Heart left ventricle (tissue), 16 donors: ENCODE measurements around the gene KCNK6. TPM values are rescaled to one million over a fixed set of nuclear protein-coding genes. Genes with fewer than 3 reads are reported as not detected.
"Not testable (repeated sequence)": the region's sequence is repeated elsewhere in the genome, so short reads cannot be mapped to it uniquely, and the experiment has no call there.

Experiments used
- ATAC-seq, 4 donors: fragments of 200-7000 bp; cut with Tn5 transposase; one replicate each; pipeline ENCODE4 v1.9.1; 2020 to 2022; ENCODE audit warnings: moderate library complexity in 4 of 4, mild to moderate bottlenecking in 3 of 4, moderate number of reproducible peaks in 1 of 4
- DNase-seq, 5 donors: peaks; one replicate each; pipeline ENCODE4 v3.0.0-alpha.2; 2020
- H3K27ac ChIP-seq, 12 donors: fragments of 200-600 bp; sonication (generic) in 4 of 12; one replicate each; pipeline versions ENCODE4 v1.5.0 to v1.8.0; 2016 to 2022; ENCODE audit warnings: mild to moderate bottlenecking in 2 of 12
- H3K27me3 ChIP-seq, 9 donors: fragments of 200-600 bp; sonication (generic) in 2 of 9; one replicate each; pipeline versions ENCODE4 v1.5.1 to v1.8.0; 2016 to 2022; ENCODE audit warnings: mild to moderate bottlenecking in 3 of 9
- H3K36me3 ChIP-seq, 9 donors: fragments of 200-600 bp; sonication (generic) in 2 of 9; one replicate each; pipeline versions ENCODE4 v1.5.0 to v1.8.0; 2018 to 2022; ENCODE audit warnings: mild to moderate bottlenecking in 2 of 9
- H3K4me1 ChIP-seq, 12 donors: fragments of 200-600 bp; sonication (generic) in 4 of 12; one replicate each; pipeline versions ENCODE4 v1.5.0 to v1.8.0; 2016 to 2022; ENCODE audit warnings: mild to moderate bottlenecking in 3 of 12
- H3K4me3 ChIP-seq, 12 donors: fragments of 200-600 bp; sonication (generic) in 4 of 12; one replicate each; pipeline versions ENCODE4 v1.5.0 to v1.8.0; 2017 to 2022; ENCODE audit warnings: mild to moderate bottlenecking in 9 of 12, moderate library complexity in 4 of 12
- H3K9me3 ChIP-seq, 12 donors: fragments of 200-600 bp; sonication (generic) in 4 of 12; one replicate each; pipeline versions ENCODE4 v1.5.0 to v1.8.0; 2016 to 2022; ENCODE audit warnings: mild to moderate bottlenecking in 1 of 12
- POLR2A ChIP-seq, 2 donors: fragments of 450-650 bp; IDR thresholded peaks; one replicate each; pipeline ENCODE4 v1.6.1; 2017; ENCODE audit warnings: antibody characterized with exemption in 2 of 2, mild to moderate bottlenecking in 2 of 2, moderate library complexity in 2 of 2
- WGBS, 4 donors: extraction: QIAGEN DNeasy Blood & Tissue Kit in 2 of 4; methylation state at CpG; one replicate each; pipeline versions ENCODE4 v1.1.5 to v1.1.7; 2013 to 2018; 5-methylcytosine and 5-hydroxymethylcytosine counted together
- intact Hi-C, 10 donors: fragments of 100-400 bp; cut with DNase I; formaldehyde crosslinking; loops; one replicate each; pipeline versions ENCODE4 v1.11.1 to v1.14.2; 2022
- polyA plus RNA-seq, 2 donors: library from polyadenylated mRNA; stranded (reverse); fragments of 200-250 nt; gene quantifications; one replicate each; pipeline ENCODE4 v1.2.3, GENCODE V29; 2013
- total RNA-seq, 9 donors: library from RNA; depleted of rRNA in 2 of 9; stranded (reverse); fragments of >200 nt in 2 of 9; fragmentation: NEBNext Ultra II Directional in 3 of 9; extraction: Animal tissue kit (Norgen Biotek cat#: 25700) in 3 of 9; gene quantifications; one replicate each; pipeline versions ENCODE4 v1.1.0 to v1.2.4, GENCODE V29; 2016 to 2023
- TF ChIP-seq, protein P1 (sequence below), 12 donors: fragments of 200-600 bp; sonication (generic) in 4 of 12; IDR thresholded peaks; one replicate each; pipeline versions ENCODE4 v1.5.0 to v1.8.0; 2018 to 2022; ENCODE audit warnings: antibody characterized with exemption in 12 of 12, mild to moderate bottlenecking in 5 of 12
- donor health status: ischemic (EF 13 %, LVEDD 7.1; RV severe dilation, severe dysfunction).
- donor health status: healthy with polysubstance abuse.
- donor health status: DM: no; HTN: yes; CAD: no.
- donor health status: DM: no; HTN: no; CAD: no.
- donor health status: ischemic (EF 25% LVEDD 6.9; RV normal size, moderate dysfunction).
- donor health status: ischemic (EF 25% LVEDD 5.7; RV mildly dilated, moderate dysfunction).
- donor health status: healthy.
- donor health status: DM: yes; HTN: yes; CAD: no.
- donor health status: ischemic (EF 35%, LVEDD 5.7; RV mildly dilated, moderate dysfunction).
- donor health status: nonischemic (EF 11% LVEDD 7.7; RV severe dilation, severe dysfunction).
- donor health status: DM: yes; HTN: yes; CAD: no.
- donor health status: PGD.
- donor health status: ischemic (EF 29% LVEDD 5.4; RV normal size, mild dysfunction).
- donor health status: nonischemic (EF 23%, LVEDD 6.1; RV moderate dilation, normal function).

The KCNK6 gene
- total and polyA plus RNA-seq, 11 donors, result 3.1 to 23.6 (median 6.7) TPM

- intact Hi-C loops, result loop anchor here (1.0 to 10.0 kb wide), 11 partner anchors 24 to 432 kb away; partner anchors contain the start of genes PSMD8 (in 6 of the 10), SIPA1L3 (in 6 of the 10) and WDR87 (in 6 of the 10)
These were observed 17.2 kb downstream of the KCNK6 start for GRCh38 chr19:38336638-38337359.

GRCh38 chr19:38337360-38337653, 17.7 kb downstream of the KCNK6 start:
- intact Hi-C loops, result loop anchor here (1.0 to 10.0 kb wide), 10 partner anchors 23 to 433 kb away; partner anchors contain the start of genes SIPA1L3 (in 6 of the 10), WDR87 (in 6 of the 10) and PSMD8 (in 4 of the 10)
- peak overlapping the region in 11 of 12 donors; percentile 2 to 94 (median 75) for H3K4me3 ChIP-seq

More at GRCh38 chr19:38336638-38337359, 17.2 kb downstream of the KCNK6 start:
- peak overlapping the region; percentile 35 to 94 (median 74) for H3K4me3 ChIP-seq
- H3K27me3 ChIP-seq, result no peaks in the 10 kb centered on the region
- TF ChIP-seq, protein P1, sequence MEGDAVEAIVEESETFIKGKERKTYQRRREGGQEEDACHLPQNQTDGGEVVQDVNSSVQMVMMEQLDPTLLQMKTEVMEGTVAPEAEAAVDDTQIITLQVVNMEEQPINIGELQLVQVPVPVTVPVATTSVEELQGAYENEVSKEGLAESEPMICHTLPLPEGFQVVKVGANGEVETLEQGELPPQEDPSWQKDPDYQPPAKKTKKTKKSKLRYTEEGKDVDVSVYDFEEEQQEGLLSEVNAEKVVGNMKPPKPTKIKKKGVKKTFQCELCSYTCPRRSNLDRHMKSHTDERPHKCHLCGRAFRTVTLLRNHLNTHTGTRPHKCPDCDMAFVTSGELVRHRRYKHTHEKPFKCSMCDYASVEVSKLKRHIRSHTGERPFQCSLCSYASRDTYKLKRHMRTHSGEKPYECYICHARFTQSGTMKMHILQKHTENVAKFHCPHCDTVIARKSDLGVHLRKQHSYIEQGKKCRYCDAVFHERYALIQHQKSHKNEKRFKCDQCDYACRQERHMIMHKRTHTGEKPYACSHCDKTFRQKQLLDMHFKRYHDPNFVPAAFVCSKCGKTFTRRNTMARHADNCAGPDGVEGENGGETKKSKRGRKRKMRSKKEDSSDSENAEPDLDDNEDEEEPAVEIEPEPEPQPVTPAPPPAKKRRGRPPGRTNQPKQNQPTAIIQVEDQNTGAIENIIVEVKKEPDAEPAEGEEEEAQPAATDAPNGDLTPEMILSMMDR (IDR thresholded peaks at IDR 0.05), result no peak
- TF ChIP-seq POLR2A (IDR thresholded peaks at IDR 0.05), result no peak
- H3K9me3 ChIP-seq, result no peaks in the 10 kb centered on the region
- peaks cover 0 to 9% (median 0%) of the 10 kb centered on the region in 9 donors for H3K36me3 ChIP-seq
- H3K27ac ChIP-seq, result peak overlapping the region; percentile 85 to 98 (median 93)
- ATAC-seq (peak; percentile 45 to 83 (median 80)), DNase-seq (peak; percentile 93 to 97 (median 96))
- H3K4me1 ChIP-seq, result peaks cover 0 to 12% (median 8%) of the 10 kb centered on the region in 12 donors
- WGBS, 4 donors, result 4 to 7% (median 5%) methylated on average over 39 to 41 of the region's 41 CpGs

GRCh38 chr19:38339011-38339410, 19.4 kb downstream of the KCNK6 start:
- H3K4me1 ChIP-seq, result peaks cover 0 to 12% (median 8%) of the 10 kb centered on the region in 12 donors
- WGBS, 4 donors, result 72 to 79% (median 77%) methylated on average over 4 of the region's 4 CpGs
- not testable (repeated sequence) for H3K27me3 ChIP-seq, ATAC-seq, H3K27ac ChIP-seq, H3K4me3 ChIP-seq, H3K36me3 ChIP-seq, DNase-seq, H3K9me3 ChIP-seq
- intact Hi-C loops, result loop anchor here in 9 of 10 donors (5.0 to 10.0 kb wide), 7 partner anchors 33 to 434 kb away; partner anchors contain the start of genes SIPA1L3 (in 6 of the 9), WDR87 (in 6 of the 9) and PSMD8 (in 1 of the 9)

More at GRCh38 chr19:38337360-38337653, 17.7 kb downstream of the KCNK6 start:
- 65 to 78% (median 68%) methylated on average over 10 of the region's 10 CpGs for WGBS, 4 donors
- Histone ChIP-seq H3K27me3 (no peaks in the 10 kb centered on the region), H3K4me1 (peaks cover 0 to 12% (median 8%) of the 10 kb centered on the region in 12 donors), H3K36me3 (peaks cover 0 to 9% (median 0%) of the 10 kb centered on the region in 9 donors), H3K9me3 (no peaks in the 10 kb centered on the region), H3K27ac (peak overlapping the region in 9 of 12 donors; percentile 89 to 98 (median 94))
- ATAC-seq (no peak), DNase-seq (no peak)
- TF ChIP-seq, protein P1 (IDR thresholded peaks at IDR 0.05), result no peak
- no peak for TF ChIP-seq POLR2A (IDR thresholded peaks at IDR 0.05)

- no peak overlapping the region for H3K27ac ChIP-seq
- intact Hi-C loops, result no loop called here
- H3K4me1 ChIP-seq, result peaks cover 0 to 7% (median 6%) of the 10 kb centered on the region in 12 donors
- DNase-seq (no peak), ATAC-seq (no peak)
- WGBS, 4 donors, result 90 to 96% (median 92%) methylated on average over 2 of the region's 2 CpGs
- no peaks in the 10 kb centered on the region for H3K27me3 ChIP-seq
- H3K36me3 ChIP-seq, result peaks cover 0 to 11% (median 0%) of the 10 kb centered on the region in 9 donors
- H3K9me3 ChIP-seq, result no peaks in the 10 kb centered on the region
- no peak for TF ChIP-seq POLR2A (IDR thresholded peaks at IDR 0.05)
- TF ChIP-seq, protein P1 (IDR thresholded peaks at IDR 0.05), result no peak
- no peak overlapping the region for H3K4me3 ChIP-seq
These were observed 21.3 kb downstream of the KCNK6 start for GRCh38 chr19:38340927-38341326.
